Parathyroid adenoma (tissue), 2 donors: ENCODE results near the gene AKNA.

Experiments used
- H2AFZ ChIP-seq: fragments of 300-600 bp; sonication (generic); one replicate; pipeline ENCODE4 v1.7.0; 2017; ENCODE audit warnings: antibody characterized with exemption, mild to moderate bottlenecking
- H3K27ac ChIP-seq: fragments of 300-600 bp; sonication (generic); one replicate; pipeline ENCODE4 v1.7.0; 2017
- H3K27me3 ChIP-seq: fragments of 300-600 bp; sonication (generic); one replicate; pipeline ENCODE4 v1.7.0; 2017; ENCODE audit warnings: low read length; ENCODE audit not compliant: control insufficient read depth, insufficient read depth
- H3K36me3 ChIP-seq: fragments of 300-600 bp; sonication (generic); one replicate; pipeline ENCODE4 v1.7.0; 2017; ENCODE audit warnings: low read length; ENCODE audit not compliant: control insufficient read depth, insufficient read depth
- H3K4me1 ChIP-seq: fragments of 300-600 bp; sonication (generic); one replicate; pipeline ENCODE4 v1.7.0; 2017; ENCODE audit warnings: control low read depth
- H3K4me2 ChIP-seq: fragments of 300-600 bp; sonication (generic); one replicate; pipeline ENCODE4 v1.7.0; 2017; ENCODE audit warnings: low read length
- H3K4me3 ChIP-seq: fragments of 300-600 bp; sonication (generic); one replicate; pipeline ENCODE4 v1.7.0; 2017; ENCODE audit warnings: low read depth, low read length
- H3K79me2 ChIP-seq: fragments of 300-600 bp; sonication (generic); one replicate; pipeline ENCODE4 v1.7.0; 2017; ENCODE audit warnings: control low read depth
- H3K9ac ChIP-seq: fragments of 300-600 bp; sonication (generic); one replicate; pipeline ENCODE4 v1.7.0; 2017; ENCODE audit warnings: mild to moderate bottlenecking
- H3K9me3 ChIP-seq: fragments of 300-600 bp; sonication (generic); one replicate; pipeline ENCODE4 v1.7.0; 2017; ENCODE audit warnings: low read length; ENCODE audit not compliant: control insufficient read depth
- TF ChIP-seq, protein P1 (sequence below): fragments of 300-600 bp; sonication (generic); IDR thresholded peaks from one replicate; pipeline ENCODE4 v1.7.0; 2017; ENCODE audit warnings: antibody characterized with exemption, mild to moderate bottlenecking
- donor health status: primary hyperparathyroidism.

The AKNA gene

GRCh38 chr9:114288193-114289091 is 99.3 kb downstream of the AKNA start:
- Histone ChIP-seq H3K79me2 (no peaks in the 10 kb centered on the region), H3K27ac (no peak overlapping the region), H3K9ac (no peak overlapping the region), H2AFZ (no peak overlapping the region), H3K9me3 (no peaks in the 10 kb centered on the region), H3K36me3 (no peaks in the 10 kb centered on the region), H3K4me3 (no peak overlapping the region), H3K27me3 (no peaks in the 10 kb centered on the region), H3K4me1 (no peaks in the 10 kb centered on the region), H3K4me2 (no peak overlapping the region)
- TF ChIP-seq, protein P1, sequence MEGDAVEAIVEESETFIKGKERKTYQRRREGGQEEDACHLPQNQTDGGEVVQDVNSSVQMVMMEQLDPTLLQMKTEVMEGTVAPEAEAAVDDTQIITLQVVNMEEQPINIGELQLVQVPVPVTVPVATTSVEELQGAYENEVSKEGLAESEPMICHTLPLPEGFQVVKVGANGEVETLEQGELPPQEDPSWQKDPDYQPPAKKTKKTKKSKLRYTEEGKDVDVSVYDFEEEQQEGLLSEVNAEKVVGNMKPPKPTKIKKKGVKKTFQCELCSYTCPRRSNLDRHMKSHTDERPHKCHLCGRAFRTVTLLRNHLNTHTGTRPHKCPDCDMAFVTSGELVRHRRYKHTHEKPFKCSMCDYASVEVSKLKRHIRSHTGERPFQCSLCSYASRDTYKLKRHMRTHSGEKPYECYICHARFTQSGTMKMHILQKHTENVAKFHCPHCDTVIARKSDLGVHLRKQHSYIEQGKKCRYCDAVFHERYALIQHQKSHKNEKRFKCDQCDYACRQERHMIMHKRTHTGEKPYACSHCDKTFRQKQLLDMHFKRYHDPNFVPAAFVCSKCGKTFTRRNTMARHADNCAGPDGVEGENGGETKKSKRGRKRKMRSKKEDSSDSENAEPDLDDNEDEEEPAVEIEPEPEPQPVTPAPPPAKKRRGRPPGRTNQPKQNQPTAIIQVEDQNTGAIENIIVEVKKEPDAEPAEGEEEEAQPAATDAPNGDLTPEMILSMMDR: no peak

- no peaks in the 10 kb centered on the region for H3K4me1 ChIP-seq
Observed at GRCh38 chr9:114287763-114288192, 100.0 kb downstream of the AKNA start.

DNA sequence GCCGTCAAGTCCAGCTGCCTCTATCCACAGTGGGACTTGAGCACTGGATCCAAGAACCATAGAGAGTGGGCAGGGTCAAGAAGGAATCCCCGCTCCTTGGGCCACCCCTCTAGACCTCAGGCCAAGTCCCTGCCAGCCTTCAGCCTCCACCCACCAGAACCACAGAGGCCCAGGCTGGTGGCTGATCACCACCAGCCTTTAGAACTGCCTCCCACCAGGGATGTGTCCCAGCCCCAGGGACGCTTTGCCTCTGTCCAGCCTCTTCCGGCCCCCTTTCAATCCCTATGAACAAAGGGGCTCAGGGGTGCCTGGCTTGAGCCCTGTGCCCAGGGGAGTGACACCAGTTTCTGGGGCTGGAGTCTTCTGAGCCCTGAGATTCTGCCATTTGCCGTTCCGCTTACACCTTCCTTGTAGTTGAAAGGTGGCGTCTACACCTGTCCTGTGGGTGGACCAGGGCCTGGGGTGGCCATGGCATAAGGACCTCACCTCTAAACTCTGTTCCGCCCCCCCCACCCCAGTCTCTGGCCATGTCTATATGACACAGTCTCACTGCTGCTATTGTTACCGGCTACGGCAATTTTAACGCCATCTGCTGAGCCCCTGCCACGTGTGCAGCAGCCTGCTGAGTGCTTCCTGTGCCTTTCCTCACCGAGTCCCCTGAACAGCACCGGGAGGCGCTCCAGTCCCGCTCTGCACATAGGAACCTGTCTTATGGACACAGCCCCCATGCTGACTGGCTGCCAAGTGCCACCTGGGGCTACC is 100.6 kb downstream of the AKNA start:
- Histone ChIP-seq H3K27me3 (no peaks in the 10 kb centered on the region), H3K4me2 (no peak overlapping the region), H3K4me1 (no peaks in the 10 kb centered on the region), H3K79me2 (no peaks in the 10 kb centered on the region), H3K27ac (no peak overlapping the region), H2AFZ (no peak overlapping the region), H3K9me3 (no peaks in the 10 kb centered on the region), H3K9ac (no peak overlapping the region), H3K36me3 (no peaks in the 10 kb centered on the region), H3K4me3 (no peak overlapping the region)
- TF ChIP-seq, protein P1: no peak

More at GRCh38 chr9:114287763-114288192, 100.0 kb downstream of the AKNA start:
- H3K4me2 ChIP-seq: no peak overlapping the region
- no peaks in the 10 kb centered on the region for H3K79me2 ChIP-seq
- H3K4me3 ChIP-seq: no peak overlapping the region
- no peaks in the 10 kb centered on the region for H3K36me3 ChIP-seq
- H3K27ac ChIP-seq: no peak overlapping the region
- H2AFZ ChIP-seq: no peak overlapping the region
- no peaks in the 10 kb centered on the region for H3K9me3 ChIP-seq
- H3K9ac ChIP-seq: no peak overlapping the region
- TF ChIP-seq, protein P1: no peak
- no peaks in the 10 kb centered on the region for H3K27me3 ChIP-seq

GRCh38 chr9:114286146-114286679 is 101.6 kb downstream of the AKNA start:
- Histone ChIP-seq H3K9ac (no peak overlapping the region), H3K27ac (no peak overlapping the region), H3K36me3 (no peaks in the 10 kb centered on the region), H3K4me2 (no peak overlapping the region), H3K79me2 (no peaks in the 10 kb centered on the region), H3K4me1 (no peaks in the 10 kb centered on the region), H3K4me3 (no peak overlapping the region), H2AFZ (no peak overlapping the region), H3K27me3 (no peaks in the 10 kb centered on the region), H3K9me3 (no peaks in the 10 kb centered on the region)
- TF ChIP-seq, protein P1: no peak
